Mucosa of descending colon (tissue), 3 donors: ENCODE results near the gene MYOCD. TPM values are rescaled to one million over a fixed set of nuclear protein-coding genes. Genes with fewer than 3 reads are reported as not detected.

ENCODE experiments used
- ATAC-seq: fragments of 200-7000 bp; cut with Tn5 transposase; one replicate; pipeline ENCODE4 v1.9.1; 2020; ENCODE audit warnings: mild to moderate bottlenecking, moderate library complexity
- DNase-seq, 3 donors: peaks; one replicate each; pipeline ENCODE4 v3.0.0-alpha.2; 2020
- H3K36me3 ChIP-seq: fragments of 200-600 bp; one replicate; pipeline ENCODE4 v1.8.0; 2021; ENCODE audit warnings: low read depth, mild to moderate bottlenecking
- H3K4me1 ChIP-seq: fragments of 200-600 bp; one replicate; pipeline ENCODE4 v1.8.0; 2021; ENCODE audit warnings: low read depth, mild to moderate bottlenecking
- H3K4me3 ChIP-seq: fragments of 200-600 bp; one replicate; pipeline ENCODE4 v1.8.0; 2021; ENCODE audit warnings: mild to moderate bottlenecking
- H3K9me3 ChIP-seq: fragments of 200-600 bp; one replicate; pipeline ENCODE4 v1.8.0; 2021; ENCODE audit warnings: mild to moderate bottlenecking
- CTCF ChIP-seq: fragments of 200-600 bp; IDR thresholded peaks from one replicate; pipeline ENCODE4 v1.8.0; 2022; ENCODE audit warnings: antibody characterized with exemption, mild to moderate bottlenecking
- intact Hi-C, 2 donors: fragments of 100-400 bp; cut with DNase I in 1 of 2; cut with micrococcal nuclease in 1 of 2; formaldehyde crosslinking; loops; one replicate each; pipeline versions ENCODE4 v1.11.0 to v1.11.1; 2022; cut with DNase I, micrococcal nuclease
- total RNA-seq, 3 donors: library from RNA; stranded (reverse); fragmentation: NEBNext Ultra II Directional in 2 of 3; extraction: Animal tissue kit (Norgen Biotek cat#: 25700) in 2 of 3; gene quantifications; one replicate each; pipeline versions ENCODE4 v1.2.1 to v1.2.4, GENCODE V29; 2021 to 2023
- donor health status: DM: no; HTN: no; CAD: no; lungs with moderate emphysema.
- donor health status: DM: no; HTN: no; CAD: no.
- donor health status: DM: no; HTN: yes; CAD: no.

The MYOCD gene
- total RNA-seq, 3 donors from 2014 or later: 2.8 to 136 (median 9.4) TPM

GRCh38 chr17:12688382-12688781 is 22.7 kb downstream of the MYOCD start:
- Histone ChIP-seq H3K36me3 (no peaks in the 10 kb centered on the region), H3K4me1 (no peaks in the 10 kb centered on the region), H3K9me3 (no peaks in the 10 kb centered on the region), H3K4me3 (no peak overlapping the region)
- DNase-seq (no peak), ATAC-seq (no peak)
- intact Hi-C loops: no loop called here
- TF ChIP-seq CTCF: no peak

GRCh38 chr17:12691173-12691572 is 25.5 kb downstream of the MYOCD start:
- ATAC-seq (peak; percentile 48), DNase-seq (no peak)
- intact Hi-C loops: no loop called here
- no peak for TF ChIP-seq CTCF
- Histone ChIP-seq H3K9me3 (no peaks in the 10 kb centered on the region), H3K4me3 (no peak overlapping the region), H3K36me3 (no peaks in the 10 kb centered on the region), H3K4me1 (no peaks in the 10 kb centered on the region)

GRCh38 chr17:12693640-12694039 is 27.9 kb downstream of the MYOCD start:
- no peak for ATAC-seq
- no peak for TF ChIP-seq CTCF
- no peak overlapping the region for H3K4me3 ChIP-seq
- no peaks in the 10 kb centered on the region for H3K4me1 ChIP-seq
- intact Hi-C loops: no loop called here
- no peaks in the 10 kb centered on the region for H3K9me3 ChIP-seq
- DNase-seq: no peak
- no peaks in the 10 kb centered on the region for H3K36me3 ChIP-seq

- TF ChIP-seq CTCF: no peak
- Histone ChIP-seq H3K4me3 (no peak overlapping the region), H3K9me3 (no peaks in the 10 kb centered on the region), H3K36me3 (no peaks in the 10 kb centered on the region), H3K4me1 (no peaks in the 10 kb centered on the region)
- ATAC-seq (no peak), DNase-seq (no peak)
- intact Hi-C loops: no loop called here
Observed at GRCh38 chr17:12706070-12706469, 40.4 kb downstream of the MYOCD start.

GRCh38 chr17:12709063-12709462 is 43.4 kb downstream of the MYOCD start:
- ATAC-seq (no peak), DNase-seq (no peak)
- no peaks in the 10 kb centered on the region for H3K4me1 ChIP-seq
- no peaks in the 10 kb centered on the region for H3K36me3 ChIP-seq
- intact Hi-C loops: no loop called here
- H3K9me3 ChIP-seq: no peaks in the 10 kb centered on the region
- TF ChIP-seq CTCF: no peak
- no peak overlapping the region for H3K4me3 ChIP-seq

- no peak for DNase-seq
- no peak for TF ChIP-seq CTCF
- Histone ChIP-seq H3K4me1 (no peaks in the 10 kb centered on the region), H3K4me3 (no peak overlapping the region), H3K9me3 (no peaks in the 10 kb centered on the region), H3K36me3 (no peaks in the 10 kb centered on the region)
- intact Hi-C loops: no loop called here
- ATAC-seq: no peak
Observed at GRCh38 chr17:12712415-12712814, 46.7 kb downstream of the MYOCD start.
